ENCODE measurements around the gene POLA1.
"Not testable (repeated sequence)": the region's sequence is repeated elsewhere in the genome, so short reads cannot be mapped to it uniquely, and the experiment has no call there.

POLA1 gene

GRCh38 chrX:24693453-24694202 lies at the start of gene POLA1:
Gene POLA1, plus strand, starts transcription at chrX:24693918. Its CDS starts 44 bp downstream, at chrX:24693962.
- WGBS (ENCODE audit: insufficient coverage, insufficient read length), result no CpG with 5 or more reads among the region's 70 CpGs
- H3K36me3 ChIP-seq (ENCODE audit: control insufficient read depth, insufficient read depth, low read length), result no peaks in the 10 kb centered on the region
- no peak within 1 kb of the TSS for H3K27ac ChIP-seq (ENCODE audit: low read length)
- peak; percentile 67 for DNase-seq (ENCODE audit: low read depth, low spot score)
- no peaks in the 10 kb centered on the region for H3K4me1 ChIP-seq (ENCODE audit: control insufficient read depth, insufficient read depth, low read length)
- no peaks in the 10 kb centered on the region for H3K27me3 ChIP-seq (ENCODE audit: control insufficient read depth, insufficient read depth, low read length)
- no peaks in the 10 kb centered on the region for H3K9me3 ChIP-seq (ENCODE audit: control insufficient read depth, insufficient read depth, low read length)
- H3K4me3 ChIP-seq (ENCODE audit: low read length), result peak within 1 kb of the TSS; percentile 96

- no peaks in the 10 kb centered on the region for H3K4me1 ChIP-seq (ENCODE audit: control insufficient read depth, insufficient read depth, low read length)
- H3K36me3 ChIP-seq (ENCODE audit: control insufficient read depth, insufficient read depth, low read length), result no peaks in the 10 kb centered on the region
- no peak overlapping the region for H3K27ac ChIP-seq (ENCODE audit: low read length)
- H3K4me3 ChIP-seq (ENCODE audit: low read length), result peak overlapping the region; percentile 31; the same call in 1 of the 2 replicates
- no peak for DNase-seq (ENCODE audit: low read depth, low spot score)
- H3K27me3 ChIP-seq (ENCODE audit: control insufficient read depth, insufficient read depth, low read length), result no peaks in the 10 kb centered on the region
- WGBS (ENCODE audit: insufficient coverage, insufficient read length), result no CpG with 5 or more reads among the region's 10 CpGs
- no peaks in the 10 kb centered on the region for H3K9me3 ChIP-seq (ENCODE audit: control insufficient read depth, insufficient read depth, low read length)
Observed at GRCh38 chrX:24646006-24646405, 47.7 kb upstream of the POLA1 start.

GRCh38 chrX:24646745-24647182 lies 47.0 kb upstream of the POLA1 start:
- no CpG with 5 or more reads among the region's 13 CpGs for WGBS (ENCODE audit: insufficient coverage, insufficient read length)
- no peaks in the 10 kb centered on the region for H3K4me1 ChIP-seq (ENCODE audit: control insufficient read depth, insufficient read depth, low read length)
- peak; percentile 9 for DNase-seq (ENCODE audit: low read depth, low spot score)
- no peaks in the 10 kb centered on the region for H3K36me3 ChIP-seq (ENCODE audit: control insufficient read depth, insufficient read depth, low read length)
- H3K9me3 ChIP-seq (ENCODE audit: control insufficient read depth, insufficient read depth, low read length), result no peaks in the 10 kb centered on the region
- H3K4me3 ChIP-seq (ENCODE audit: low read length), result peak overlapping the region; percentile 37; the same call in 1 of the 2 replicates
- H3K27ac ChIP-seq (ENCODE audit: low read length), result no peak overlapping the region
- no peaks in the 10 kb centered on the region for H3K27me3 ChIP-seq (ENCODE audit: control insufficient read depth, insufficient read depth, low read length)

- H3K4me3 ChIP-seq (ENCODE audit: low read length), result peak within 1 kb of the TSS; percentile 37; the same call in 1 of the 2 replicates
- no CpG with 5 or more reads among the region's 24 CpGs for WGBS (ENCODE audit: insufficient coverage, insufficient read length)
- no peaks in the 10 kb centered on the region for H3K9me3 ChIP-seq (ENCODE audit: control insufficient read depth, insufficient read depth, low read length)
- H3K4me1 ChIP-seq (ENCODE audit: control insufficient read depth, insufficient read depth, low read length), result no peaks in the 10 kb centered on the region
- peak; percentile 50 for DNase-seq (ENCODE audit: low read depth, low spot score)
- H3K27me3 ChIP-seq (ENCODE audit: control insufficient read depth, insufficient read depth, low read length), result no peaks in the 10 kb centered on the region
- no peaks in the 10 kb centered on the region for H3K36me3 ChIP-seq (ENCODE audit: control insufficient read depth, insufficient read depth, low read length)
- no peak within 1 kb of the TSS for H3K27ac ChIP-seq (ENCODE audit: low read length)
Observed at GRCh38 chrX:24647257-24648058, 46.3 kb upstream of the POLA1 start, which contains the start of gene PCYT1B. Gene PCYT1B, minus strand, starts transcription at chrX:24647347. Its CDS starts 242 bp downstream, at chrX:24647105.

- Histone ChIP-seq H3K4me1 (ENCODE audit: control insufficient read depth, insufficient read depth, low read length) (no peaks in the 10 kb centered on the region), H3K27me3 (ENCODE audit: control insufficient read depth, insufficient read depth, low read length) (no peaks in the 10 kb centered on the region), H3K36me3 (ENCODE audit: control insufficient read depth, insufficient read depth, low read length) (no peaks in the 10 kb centered on the region), H3K27ac (ENCODE audit: low read length) (no peak overlapping the region), H3K9me3 (ENCODE audit: control insufficient read depth, insufficient read depth, low read length) (no peaks in the 10 kb centered on the region), H3K4me3 (ENCODE audit: low read length) (no peak overlapping the region)
- no CpG with 5 or more reads among the region's 6 CpGs for WGBS (ENCODE audit: insufficient coverage, insufficient read length)
- DNase-seq (ENCODE audit: low read depth, low spot score), result no peak
Observed at GRCh38 chrX:24648495-24648894, 45.2 kb upstream of the POLA1 start.

- no CpG with 5 or more reads among the region's 2 CpGs for WGBS (ENCODE audit: insufficient coverage, insufficient read length)
- H3K4me1 ChIP-seq (ENCODE audit: control insufficient read depth, insufficient read depth, low read length), result no peaks in the 10 kb centered on the region
- H3K27me3 ChIP-seq (ENCODE audit: control insufficient read depth, insufficient read depth, low read length), result no peaks in the 10 kb centered on the region
- no peak overlapping the region for H3K4me3 ChIP-seq (ENCODE audit: low read length)
- H3K36me3 ChIP-seq (ENCODE audit: control insufficient read depth, insufficient read depth, low read length), result no peaks in the 10 kb centered on the region
- no peak overlapping the region for H3K27ac ChIP-seq (ENCODE audit: low read length)
- no peaks in the 10 kb centered on the region for H3K9me3 ChIP-seq (ENCODE audit: control insufficient read depth, insufficient read depth, low read length)
- no peak for DNase-seq (ENCODE audit: low read depth, low spot score)
Observed at GRCh38 chrX:24651783-24652182, 41.9 kb upstream of the POLA1 start.

- WGBS (ENCODE audit: insufficient coverage, insufficient read length), result no CpG with 5 or more reads among the region's 9 CpGs
- not testable (repeated sequence) for H3K27me3 ChIP-seq (ENCODE audit: control insufficient read depth, insufficient read depth, low read length); H3K27ac ChIP-seq (ENCODE audit: low read length); DNase-seq (ENCODE audit: low read depth, low spot score); H3K4me1 ChIP-seq (ENCODE audit: control insufficient read depth, insufficient read depth, low read length); H3K9me3 ChIP-seq (ENCODE audit: control insufficient read depth, insufficient read depth, low read length); H3K4me3 ChIP-seq (ENCODE audit: low read length); H3K36me3 ChIP-seq (ENCODE audit: control insufficient read depth, insufficient read depth, low read length)
Observed at GRCh38 chrX:24655679-24656078, 38.0 kb upstream of the POLA1 start.

- Histone ChIP-seq H3K9me3 (ENCODE audit: control insufficient read depth, insufficient read depth, low read length) (no peaks in the 10 kb centered on the region), H3K4me1 (ENCODE audit: control insufficient read depth, insufficient read depth, low read length) (no peaks in the 10 kb centered on the region), H3K27me3 (ENCODE audit: control insufficient read depth, insufficient read depth, low read length) (no peaks in the 10 kb centered on the region), H3K4me3 (ENCODE audit: low read length) (no peak overlapping the region), H3K27ac (ENCODE audit: low read length) (no peak overlapping the region), H3K36me3 (ENCODE audit: control insufficient read depth, insufficient read depth, low read length) (no peaks in the 10 kb centered on the region)
- WGBS (ENCODE audit: insufficient coverage, insufficient read length), result no CpG with 5 or more reads among the region's 6 CpGs
- no peak for DNase-seq (ENCODE audit: low read depth, low spot score)
Observed at GRCh38 chrX:24657671-24658386, 35.9 kb upstream of the POLA1 start.

GRCh38 chrX:24658421-24658820 lies 35.3 kb upstream of the POLA1 start:
- H3K27me3 ChIP-seq (ENCODE audit: control insufficient read depth, insufficient read depth, low read length), result no peaks in the 10 kb centered on the region
- H3K36me3 ChIP-seq (ENCODE audit: control insufficient read depth, insufficient read depth, low read length), result no peaks in the 10 kb centered on the region
- H3K4me3 ChIP-seq (ENCODE audit: low read length), result no peak overlapping the region
- no peak for DNase-seq (ENCODE audit: low read depth, low spot score)
- no peaks in the 10 kb centered on the region for H3K9me3 ChIP-seq (ENCODE audit: control insufficient read depth, insufficient read depth, low read length)
- no peak overlapping the region for H3K27ac ChIP-seq (ENCODE audit: low read length)
- H3K4me1 ChIP-seq (ENCODE audit: control insufficient read depth, insufficient read depth, low read length), result no peaks in the 10 kb centered on the region

GRCh38 chrX:24659106-24659505 lies 34.6 kb upstream of the POLA1 start:
- H3K27ac ChIP-seq (ENCODE audit: low read length), result no peak overlapping the region
- H3K4me3 ChIP-seq (ENCODE audit: low read length), result no peak overlapping the region
- WGBS (ENCODE audit: insufficient coverage, insufficient read length), result no CpG with 5 or more reads among the region's 1 CpG

More at GRCh38 chrX:24659106-24659505, 34.6 kb upstream of the POLA1 start:
- DNase-seq (ENCODE audit: low read depth, low spot score), result no peak
- Histone ChIP-seq H3K36me3 (ENCODE audit: control insufficient read depth, insufficient read depth, low read length) (no peaks in the 10 kb centered on the region), H3K27me3 (ENCODE audit: control insufficient read depth, insufficient read depth, low read length) (no peaks in the 10 kb centered on the region), H3K9me3 (ENCODE audit: control insufficient read depth, insufficient read depth, low read length) (no peaks in the 10 kb centered on the region), H3K4me1 (ENCODE audit: control insufficient read depth, insufficient read depth, low read length) (no peaks in the 10 kb centered on the region)
